ENCODE data around the gene TSPAN31. TPM values are rescaled to one million over a fixed set of nuclear protein-coding genes. Genes with fewer than 3 reads are reported as not detected.

Gene TSPAN31
- total RNA-seq, 2 experiments from 2014 or later, result 21.8 to 23.0 TPM

Other genes with a start within 250 kb of the TSPAN31 start
- gene DDIT3, start 224.5 kb upstream of the TSPAN31 start, total RNA-seq, result 10 to 100 TPM; 19.1 to 22.7 TPM
- 10 to 100 TPM; 71.7 to 73.4 TPM for gene MBD6, start 222.2 kb upstream of the TSPAN31 start, total RNA-seq
- gene DCTN2, start 197.8 kb upstream of the TSPAN31 start, total RNA-seq, result 10 to 100 TPM; 80.9 to 85.1 TPM
- gene KIF5A, start 195.0 kb upstream of the TSPAN31 start, total RNA-seq, result 1 to 10 TPM in 1 of 2 experiments, under 1 TPM in 1; 0.93 to 1.0 TPM
- 10 to 100 TPM; 21.6 to 21.9 TPM for gene PIP4K2C, start 153.8 kb upstream of the TSPAN31 start, total RNA-seq
- 10 to 100 TPM; 19.3 to 21.8 TPM for gene DTX3, start 140.2 kb upstream of the TSPAN31 start, total RNA-seq
- under 1 TPM; 0.55 to 0.93 TPM for gene ARHGEF25, start 133.6 kb upstream of the TSPAN31 start, total RNA-seq
- gene B4GALNT1, start 111.8 kb upstream of the TSPAN31 start, total RNA-seq, result 1 to 10 TPM; 1.4 to 1.8 TPM
- gene OS9, start 50.9 kb upstream of the TSPAN31 start, total RNA-seq, result 100 to 1,000 TPM; 146 to 152 TPM
- gene AGAP2, start 6.3 kb upstream of the TSPAN31 start, total RNA-seq, result 10 to 100 TPM; 84.5 to 85.1 TPM
- 10 to 100 TPM; 87.7 to 88.6 TPM for gene CDK4, start 7.3 kb downstream of the TSPAN31 start, total RNA-seq
- gene MARCHF9, start 10.1 kb downstream of the TSPAN31 start, total RNA-seq, result 10 to 100 TPM; 29.2 to 31.4 TPM
- gene CYP27B1, start 22.0 kb downstream of the TSPAN31 start, total RNA-seq, result 1 to 10 TPM; 3.3 to 4.3 TPM
- gene METTL1, start 27.1 kb downstream of the TSPAN31 start, total RNA-seq, result 10 to 100 TPM; 12.5 to 13.8 TPM
- 1 to 10 TPM; 4.2 to 4.7 TPM for gene EEF1AKMT3, start 27.6 kb downstream of the TSPAN31 start, total RNA-seq
- gene TSFM, start 37.7 kb downstream of the TSPAN31 start, total RNA-seq, result 10 to 100 TPM; 28.9 to 31.5 TPM
- 1 to 10 TPM; 1.5 to 2.4 TPM for gene AVIL, start 73.7 kb downstream of the TSPAN31 start, total RNA-seq
- gene CTDSP2, start 101.7 kb downstream of the TSPAN31 start, total RNA-seq, result 100 to 1,000 TPM; 137 to 141 TPM
- gene ATP23, start 196.5 kb downstream of the TSPAN31 start, total RNA-seq, result 10 to 100 TPM; 17.1 to 18.7 TPM